ENCODE data around the gene CAMSAP1.

Gene CAMSAP1

DNA sequence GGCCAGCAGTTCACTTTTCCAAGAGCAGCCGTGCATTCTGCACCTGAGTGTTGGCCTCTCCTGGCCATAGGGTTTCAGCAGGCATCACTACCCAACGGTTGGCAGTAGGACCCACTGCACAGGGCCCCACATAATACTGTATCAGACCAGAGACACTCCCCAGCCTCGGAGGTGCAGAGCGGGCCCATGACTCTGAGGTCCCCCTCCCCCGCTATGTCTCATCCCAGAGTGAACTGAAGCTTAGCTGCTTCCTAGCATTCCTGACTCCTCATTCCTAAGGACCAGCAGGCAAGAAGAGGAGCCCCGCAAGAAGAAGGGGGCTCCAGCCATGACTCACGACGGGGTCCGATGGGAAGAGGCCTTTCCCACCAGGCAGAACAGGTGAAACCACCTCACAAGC is 67.2 kb downstream of the CAMSAP1 start:
- no peak for DNase-seq (ENCODE audit: extremely low read depth in 1 of 2, low read depth in 1 of 2)

- no peak for DNase-seq (ENCODE audit: extremely low read depth in 1 of 2, low read depth in 1 of 2)
Measured at GRCh38 chr9:135839516-135839915, 67.8 kb downstream of the CAMSAP1 start.

DNA sequence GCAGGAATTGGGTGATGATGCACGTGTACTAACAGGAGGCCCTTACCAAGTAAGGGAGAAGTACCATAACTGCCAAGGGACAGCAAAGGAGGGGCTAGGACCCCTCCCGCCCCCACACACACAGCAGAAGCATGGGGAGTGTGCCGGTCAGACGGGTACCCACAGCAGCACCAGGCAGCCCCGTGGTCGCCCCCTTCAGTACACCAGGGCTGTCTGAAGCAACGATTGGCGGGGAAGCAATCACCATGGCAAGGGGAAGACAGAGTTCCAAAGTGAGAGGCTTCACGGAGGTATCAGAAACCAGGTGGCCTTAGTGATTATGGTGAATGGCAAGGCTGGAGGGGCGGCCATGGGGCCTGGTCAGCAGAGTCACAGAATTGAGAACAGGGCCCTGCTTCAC is 72.2 kb downstream of the CAMSAP1 start:
- DNase-seq (ENCODE audit: extremely low read depth in 1 of 2, low read depth in 1 of 2): no peak

GRCh38 chr9:135833864-135834263 is 73.5 kb downstream of the CAMSAP1 start:
- no peak for DNase-seq (ENCODE audit: extremely low read depth in 1 of 2, low read depth in 1 of 2)

DNA sequence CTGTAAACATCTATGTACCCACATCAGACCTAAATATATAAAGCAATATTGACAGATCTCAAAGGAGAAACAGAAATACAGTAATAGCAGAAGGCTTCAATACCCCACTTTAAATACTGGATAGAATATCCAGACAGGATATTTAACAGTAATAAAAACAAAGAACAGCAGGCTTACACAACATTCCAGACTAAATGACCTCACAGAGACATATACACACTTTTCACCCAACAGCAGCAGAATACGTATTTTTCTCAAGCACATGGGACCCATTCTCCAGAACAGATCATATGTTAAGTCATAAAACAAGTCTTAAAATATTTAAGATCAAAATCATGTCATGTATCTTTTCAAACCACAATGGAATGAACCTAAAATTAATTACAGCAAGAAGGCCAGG is 76.8 kb downstream of the CAMSAP1 start:
- no peak for DNase-seq (ENCODE audit: extremely low read depth in 1 of 2, low read depth in 1 of 2)

GRCh38 chr9:135828656-135829055 is 78.7 kb downstream of the CAMSAP1 start:
- no peak for DNase-seq (ENCODE audit: extremely low read depth in 1 of 2, low read depth in 1 of 2)

GRCh38 chr9:135827866-135828580 is 79.3 kb downstream of the CAMSAP1 start:
- no peak for DNase-seq (ENCODE audit: extremely low read depth in 1 of 2, low read depth in 1 of 2)

- no peak for DNase-seq (ENCODE audit: extremely low read depth in 1 of 2, low read depth in 1 of 2)
Measured at GRCh38 chr9:135827301-135827700, 80.0 kb downstream of the CAMSAP1 start.

DNA sequence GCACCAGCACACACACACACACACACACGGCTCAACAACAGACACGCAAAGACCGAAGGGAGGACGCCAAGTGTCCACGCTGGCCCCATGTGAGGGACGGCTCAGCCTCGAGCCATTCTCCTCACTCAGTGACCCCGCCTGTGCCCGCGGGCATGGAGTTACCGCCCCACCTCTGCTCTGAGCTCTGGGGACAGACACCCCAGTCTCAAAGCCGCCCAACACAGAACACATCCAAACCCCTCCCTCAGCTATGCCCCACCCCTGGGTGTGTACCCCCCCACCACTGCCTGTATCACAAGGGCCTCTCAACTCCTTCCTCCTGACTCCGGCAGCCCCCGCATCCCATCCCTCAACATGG is 81.2 kb downstream of the CAMSAP1 start:
- DNase-seq (ENCODE audit: extremely low read depth in 1 of 2, low read depth in 1 of 2): no peak

- no peak for DNase-seq (ENCODE audit: extremely low read depth in 1 of 2, low read depth in 1 of 2)
Measured at GRCh38 chr9:135825435-135826187, 81.7 kb downstream of the CAMSAP1 start.

- DNase-seq (ENCODE audit: extremely low read depth in 1 of 2, low read depth in 1 of 2): no peak
Measured at GRCh38 chr9:135823036-135823435, 84.3 kb downstream of the CAMSAP1 start.

- no peak for DNase-seq (ENCODE audit: extremely low read depth in 1 of 2, low read depth in 1 of 2)
Measured at GRCh38 chr9:135822374-135822755, 85.0 kb downstream of the CAMSAP1 start.

DNA sequence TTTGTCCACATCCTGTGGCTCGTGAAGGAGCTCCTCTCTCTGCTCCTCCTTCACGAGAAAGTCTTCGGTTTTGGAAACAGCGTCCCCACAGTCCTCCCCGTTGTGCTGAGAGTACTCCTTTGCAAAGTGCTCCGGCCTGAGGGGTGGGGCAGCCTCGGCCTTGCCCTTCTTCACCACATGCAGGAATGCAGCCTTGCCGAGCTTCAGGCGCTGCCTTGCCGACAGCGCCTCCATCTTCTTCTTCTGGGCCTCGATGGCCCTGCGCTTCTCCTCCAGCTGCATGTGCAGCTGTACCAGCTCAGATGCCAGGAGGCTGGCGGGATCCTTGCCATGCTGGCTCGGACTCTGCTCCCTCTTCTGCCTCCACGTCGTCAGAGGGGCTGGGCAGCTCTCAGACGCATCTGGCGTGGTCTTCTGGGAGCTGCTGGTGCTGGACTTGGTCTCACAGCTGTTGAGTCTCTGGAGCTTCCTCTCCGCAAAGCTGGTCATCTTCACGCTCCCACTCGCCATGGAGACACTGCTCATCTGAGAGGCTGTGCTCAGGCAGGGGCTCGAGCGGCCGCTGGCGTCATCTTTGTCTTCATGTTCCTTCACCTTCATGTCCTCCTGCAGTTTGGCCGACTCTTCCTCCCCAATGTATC is 85.5 kb downstream of the CAMSAP1 start:
- DNase-seq (ENCODE audit: extremely low read depth in 1 of 2, low read depth in 1 of 2): no peak

- no peak for DNase-seq (ENCODE audit: extremely low read depth in 1 of 2, low read depth in 1 of 2)
Measured at GRCh38 chr9:135821116-135821515, 86.2 kb downstream of the CAMSAP1 start.

GRCh38 chr9:135820661-135821060 is 86.7 kb downstream of the CAMSAP1 start:
- no peak for DNase-seq (ENCODE audit: extremely low read depth in 1 of 2, low read depth in 1 of 2)

GRCh38 chr9:135819905-135820304 is 87.4 kb downstream of the CAMSAP1 start:
- no peak for DNase-seq (ENCODE audit: extremely low read depth in 1 of 2, low read depth in 1 of 2)

DNA sequence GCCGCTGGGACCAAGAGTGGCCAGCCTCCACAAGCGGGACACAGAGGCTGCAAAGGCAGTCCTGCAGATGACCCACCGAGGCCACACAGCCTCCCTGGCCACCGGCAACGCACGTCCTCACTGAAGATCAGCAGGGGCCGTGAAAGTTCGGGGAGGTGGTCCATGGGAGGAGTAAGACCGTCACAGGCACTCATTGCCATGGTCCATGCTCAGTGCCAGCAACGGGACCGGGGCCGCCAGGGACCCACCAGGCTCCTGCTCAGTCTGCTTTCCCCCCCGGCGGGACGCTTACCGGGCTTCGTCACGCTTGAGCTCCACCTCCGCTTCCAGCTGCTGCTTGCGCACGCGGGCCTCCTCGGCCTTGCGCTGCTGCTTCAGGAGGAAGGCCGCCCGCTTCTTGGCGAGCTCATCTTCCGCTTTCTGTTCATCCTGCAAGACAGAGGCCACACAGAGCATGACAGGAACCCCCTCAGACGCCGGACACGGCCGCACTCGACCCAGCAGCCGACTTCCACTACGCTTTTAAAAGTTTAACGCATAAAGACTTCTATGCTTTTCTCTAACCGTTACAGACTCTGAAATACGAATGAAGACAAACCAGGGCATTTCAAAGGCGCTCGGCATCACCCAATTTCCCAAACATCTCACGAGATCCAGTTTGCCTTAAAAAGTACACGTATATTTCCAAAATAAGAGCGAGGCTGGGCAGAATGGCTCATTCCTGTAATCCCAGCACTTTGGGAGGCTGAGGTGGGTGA is 88.4 kb downstream of the CAMSAP1 start:
- no peak for DNase-seq (ENCODE audit: extremely low read depth in 1 of 2, low read depth in 1 of 2)

DNA sequence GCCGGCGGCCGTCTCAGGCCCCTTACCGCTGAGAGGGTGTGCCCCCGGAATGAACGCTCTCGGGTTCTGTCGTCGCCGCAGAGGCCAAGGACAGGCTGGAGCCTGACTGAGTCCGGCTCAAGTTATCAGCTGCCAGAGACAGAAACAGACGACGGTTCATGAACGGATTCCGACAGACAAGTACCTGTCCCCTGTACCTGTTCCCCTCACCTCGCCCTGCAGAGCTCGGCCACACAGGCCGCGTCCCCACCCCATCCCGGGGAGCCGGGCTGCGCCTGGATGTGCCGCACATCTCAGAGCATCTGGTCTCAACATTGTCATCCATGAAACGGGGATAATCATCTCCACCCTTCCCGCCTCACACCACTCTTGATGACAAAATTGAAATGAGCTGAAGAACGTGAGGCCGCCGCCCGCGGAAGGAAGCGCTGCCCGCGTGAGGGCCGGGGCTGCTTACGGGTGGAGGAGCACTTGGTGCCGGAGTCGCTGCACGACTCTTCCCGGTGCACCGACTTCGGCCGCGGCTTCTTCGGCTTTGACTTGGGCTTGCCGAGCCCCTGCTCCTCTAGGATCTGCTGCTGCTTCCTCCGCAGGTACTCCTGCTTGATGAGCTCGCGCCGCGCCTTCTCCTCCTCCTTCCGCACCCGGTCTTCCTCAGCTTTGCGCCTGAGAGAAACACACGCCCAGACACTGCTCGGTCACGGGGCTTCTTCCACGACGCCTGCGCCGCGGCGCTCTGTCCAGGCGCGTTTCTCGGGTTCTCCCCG is 89.2 kb downstream of the CAMSAP1 start:
- DNase-seq (ENCODE audit: extremely low read depth in 1 of 2, low read depth in 1 of 2): no peak

GRCh38 chr9:135816651-135816970 is 90.7 kb downstream of the CAMSAP1 start:
- DNase-seq (ENCODE audit: extremely low read depth in 1 of 2, low read depth in 1 of 2): no peak

DNA sequence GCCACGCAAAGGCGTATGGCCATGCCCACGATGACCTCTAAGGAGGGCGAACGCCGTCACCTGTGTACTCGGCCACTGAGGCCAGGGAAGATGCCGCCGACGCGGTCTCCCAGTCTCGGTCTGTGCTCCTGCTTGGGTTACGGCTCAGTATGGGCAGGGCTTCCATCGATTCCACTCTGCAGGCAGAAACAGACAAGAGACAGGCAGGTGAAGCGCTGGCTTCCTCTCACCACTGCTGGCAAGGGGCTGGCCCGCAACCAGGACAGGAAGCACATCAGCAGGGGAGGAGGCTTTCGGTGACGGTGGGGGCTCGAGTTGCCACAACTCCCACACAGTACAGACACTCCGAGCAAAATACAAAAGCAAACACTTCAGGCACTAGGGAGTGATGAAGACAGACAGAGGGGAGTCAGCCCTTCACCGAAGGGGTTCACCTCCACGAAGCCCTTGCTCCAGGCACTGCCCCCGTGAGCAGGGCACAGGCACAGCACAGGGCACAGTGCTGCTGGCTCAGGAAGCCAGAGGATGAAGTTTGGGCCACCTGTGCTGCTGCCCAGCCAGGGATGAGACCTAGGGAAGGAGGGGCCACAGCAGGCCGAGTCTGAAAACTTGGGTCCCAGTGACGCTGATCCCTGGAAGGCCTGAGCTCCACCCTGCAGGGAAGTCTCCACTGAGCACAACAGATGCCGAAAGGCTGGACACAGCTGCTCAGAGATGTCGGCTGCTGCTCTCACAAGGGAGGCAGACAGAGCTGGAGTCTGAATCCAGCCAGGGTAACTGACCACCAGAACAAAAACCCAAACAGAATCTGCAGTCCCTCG is 91.3 kb downstream of the CAMSAP1 start:
- no peak for DNase-seq (ENCODE audit: extremely low read depth in 1 of 2, low read depth in 1 of 2)
